WTC11 (cell line): ENCODE results near the gene PEAR1. TPM values are rescaled to one million over a fixed set of nuclear protein-coding genes. Genes with fewer than 3 reads are reported as not detected.

ENCODE experiments used
- ATAC-seq: fragments of 200-7000 bp; cut with Tn5 transposase; 2 replicates; pipeline ENCODE4 v1.10.0; 2021; ENCODE audit warnings: mild to moderate bottlenecking, moderate library complexity
- CTCF ChIA-PET: fragments of 300-600 bp; sonication (Branson Sonifier 250); formaldehyde crosslinking; loops from one replicate; lab custom pipeline; 2021; ENCODE audit warnings: antibody characterized with exemption; lab: Charles Lee
- POLR2A ChIA-PET: fragments of 350-600 bp; sonication (Branson Sonifier 250); formaldehyde crosslinking; loops from one replicate; lab custom pipeline; 2021; ENCODE audit warnings: antibody characterized with exemption; lab: Charles Lee
- DNase-seq: peaks from one replicate; pipeline ENCODE4 v3.0.0; 2021; ENCODE audit warnings: low spot score
- H3K27ac Mint-ChIP-seq: 2 replicates; pipeline ENCODE4 v1.8.0; 2021; ENCODE audit warnings: mixed read lengths
- H3K27me3 Mint-ChIP-seq: 2 replicates; pipeline ENCODE4 v1.8.0; 2021; ENCODE audit warnings: low read depth, mild to moderate bottlenecking, moderate library complexity, mixed read lengths
- H3K36me3 Mint-ChIP-seq: 2 replicates; pipeline ENCODE4 v1.8.0; 2021; ENCODE audit warnings: mixed read lengths
- H3K4me1 Mint-ChIP-seq: 2 replicates; pipeline ENCODE4 v1.8.0; 2022; ENCODE audit warnings: mixed read lengths
- H3K4me3 Mint-ChIP-seq: 2 replicates; pipeline ENCODE4 v1.8.0; 2021; ENCODE audit warnings: mild to moderate bottlenecking, moderate library complexity, mixed read lengths
- H3K9me3 Mint-ChIP-seq: 2 replicates; pipeline ENCODE4 v1.8.0; 2021; ENCODE audit warnings: mixed read lengths
- ATF1 ChIP-seq: sonication (generic); formaldehyde crosslinking; IDR thresholded peaks from 2 replicates; pipeline ENCODE4 v1.8.1; 2023; ENCODE audit warnings: mild to moderate bottlenecking, moderate library complexity, missing genetic modification reagents
- GTF2I ChIP-seq: fragments of 250-450 bp; sonication (Bioruptor Pico); conservative IDR thresholded peaks from 2 replicates; pipeline ENCODE4 v1.4.0; 2021; ENCODE audit warnings: mild to moderate bottlenecking
- MXD4 ChIP-seq: fragments of 250-450 bp; sonication (Bioruptor Pico); IDR thresholded peaks from 2 replicates; pipeline ENCODE4 v1.8.0; 2021; ENCODE audit warnings: mild to moderate bottlenecking, moderate library complexity, borderline replicate concordance
- MYBL2 ChIP-seq: sonication (generic); formaldehyde crosslinking; IDR thresholded peaks from 2 replicates; pipeline ENCODE4 v1.8.1; 2023; ENCODE audit warnings: mild to moderate bottlenecking, moderate library complexity, missing genetic modification reagents
- NFYB ChIP-seq: sonication (generic); formaldehyde crosslinking; conservative IDR thresholded peaks from 2 replicates; pipeline ENCODE4 v1.8.0; 2022; ENCODE audit warnings: low read depth, missing genetic modification reagents
- NR3C1 ChIP-seq: sonication (generic); formaldehyde crosslinking; conservative IDR thresholded peaks from 2 replicates; pipeline ENCODE4 v1.8.1; 2023; ENCODE audit warnings: low read depth, mild to moderate bottlenecking, missing genetic modification reagents
- SP1 ChIP-seq: sonication (generic); formaldehyde crosslinking; conservative IDR thresholded peaks from 2 replicates; pipeline ENCODE4 v1.8.1; 2022; ENCODE audit warnings: missing genetic modification reagents
- TCF7 ChIP-seq: sonication (generic); formaldehyde crosslinking; IDR thresholded peaks from 2 replicates; pipeline ENCODE4 v1.8.0; 2022; ENCODE audit warnings: mild to moderate bottlenecking, low read depth, missing genetic modification reagents, moderate library complexity
- TEAD1 ChIP-seq: sonication (generic); formaldehyde crosslinking; IDR thresholded peaks from 2 replicates; pipeline ENCODE4 v1.8.0; 2022; ENCODE audit warnings: mild to moderate bottlenecking, missing genetic modification reagents
- ZBTB21 ChIP-seq: sonication (generic); formaldehyde crosslinking; IDR thresholded peaks from 2 replicates; pipeline ENCODE4 v1.8.1; 2023; ENCODE audit warnings: mild to moderate bottlenecking, missing genetic modification reagents, borderline replicate concordance
- total RNA-seq: library from RNA; stranded (reverse); gene quantifications from 3 replicates; pipeline ENCODE4 v1.2.3, GENCODE V29; 2021
- TF ChIP-seq, protein P1 (sequence below): fragments of 250-450 bp; sonication (Bioruptor Pico); IDR thresholded peaks from 2 replicates; pipeline ENCODE4 v1.9.0; 2021; ENCODE audit warnings: mild to moderate bottlenecking
- TF ChIP-seq, protein P2 (sequence below): fragments of 250-450 bp; sonication (Bioruptor Pico); IDR thresholded peaks from 2 replicates; pipeline ENCODE4 v1.9.0; 2021; ENCODE audit warnings: moderate library complexity, mild to moderate bottlenecking, inconsistent platforms, borderline replicate concordance
- TF ChIP-seq, protein P3 (sequence below): fragments of 250-450 bp; sonication (Bioruptor Pico); IDR thresholded peaks from 2 replicates; pipeline ENCODE4 v1.8.0; 2021; ENCODE audit warnings: mild to moderate bottlenecking
- TF ChIP-seq, protein P4 (sequence below): sonication (generic); formaldehyde crosslinking; IDR thresholded peaks from 2 replicates; pipeline ENCODE4 v1.8.1; 2022; ENCODE audit warnings: low read depth, missing genetic modification reagents, borderline replicate concordance
- TF ChIP-seq, protein P5 (sequence below): sonication (generic); formaldehyde crosslinking; IDR thresholded peaks from 2 replicates; pipeline ENCODE4 v1.8.1; 2023; ENCODE audit warnings: mild to moderate bottlenecking, missing genetic modification reagents, moderate library complexity
- TF ChIP-seq, protein P6 (sequence below): sonication (generic); formaldehyde crosslinking; IDR thresholded peaks from 2 replicates; pipeline ENCODE4 v1.8.1; 2023; ENCODE audit warnings: mild to moderate bottlenecking, missing genetic modification reagents, moderate library complexity
- TF ChIP-seq, protein P7 (sequence below): sonication (generic); formaldehyde crosslinking; IDR thresholded peaks from 2 replicates; pipeline ENCODE4 v1.8.0; 2023; ENCODE audit warnings: mild to moderate bottlenecking, missing genetic modification reagents
- TF ChIP-seq, protein P8 (sequence below): sonication (generic); formaldehyde crosslinking; IDR thresholded peaks from 2 replicates; pipeline ENCODE4 v1.8.1; 2023; ENCODE audit warnings: mild to moderate bottlenecking, missing genetic modification reagents

PEAR1 gene
- total RNA-seq, 1 experiment from 2014 or later, result 1.6 TPM

DNA sequence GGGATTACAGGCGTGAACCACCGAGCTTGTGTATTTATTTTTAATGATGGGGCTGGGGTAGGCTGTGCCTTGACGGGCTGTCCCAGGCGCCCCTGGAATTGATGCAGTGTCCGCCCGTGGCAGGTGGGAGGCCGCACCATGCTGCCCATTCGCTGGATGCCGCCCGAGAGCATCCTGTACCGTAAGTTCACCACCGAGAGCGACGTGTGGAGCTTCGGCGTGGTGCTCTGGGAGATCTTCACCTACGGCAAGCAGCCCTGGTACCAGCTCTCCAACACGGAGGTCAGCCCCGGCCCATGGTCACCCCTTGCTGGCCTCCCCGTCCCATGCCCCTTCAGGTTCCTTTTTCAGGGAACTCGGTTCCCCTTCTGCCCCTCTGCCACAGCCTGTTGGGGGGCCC, 13.6 kb upstream of the PEAR1 start:
- Mint-ChIP-seq H3K4me3 (no peak overlapping the region), H3K27ac (no peak overlapping the region), H3K4me1 (peaks cover 7% of the 10 kb centered on the region), H3K9me3 (no peaks in the 10 kb centered on the region)
- ATAC-seq, result no peak
- DNase-seq, result no peak
- CTCF ChIA-PET, result interaction anchor here (1.1 to 2.4 kb wide), 5 partner anchors 11 to 190 kb away, joined by 3 to 14 read pairs (median 5); partner anchors contain the start of gene NTRK1
- TF ChIP-seq ZBTB21 (CRISPR knock-in tag) (no peak), MYBL2 (CRISPR knock-in tag) (no peak), SP1 (no peak), NR3C1 (CRISPR knock-in tag) (no peak)
- TF ChIP-seq, protein P1, sequence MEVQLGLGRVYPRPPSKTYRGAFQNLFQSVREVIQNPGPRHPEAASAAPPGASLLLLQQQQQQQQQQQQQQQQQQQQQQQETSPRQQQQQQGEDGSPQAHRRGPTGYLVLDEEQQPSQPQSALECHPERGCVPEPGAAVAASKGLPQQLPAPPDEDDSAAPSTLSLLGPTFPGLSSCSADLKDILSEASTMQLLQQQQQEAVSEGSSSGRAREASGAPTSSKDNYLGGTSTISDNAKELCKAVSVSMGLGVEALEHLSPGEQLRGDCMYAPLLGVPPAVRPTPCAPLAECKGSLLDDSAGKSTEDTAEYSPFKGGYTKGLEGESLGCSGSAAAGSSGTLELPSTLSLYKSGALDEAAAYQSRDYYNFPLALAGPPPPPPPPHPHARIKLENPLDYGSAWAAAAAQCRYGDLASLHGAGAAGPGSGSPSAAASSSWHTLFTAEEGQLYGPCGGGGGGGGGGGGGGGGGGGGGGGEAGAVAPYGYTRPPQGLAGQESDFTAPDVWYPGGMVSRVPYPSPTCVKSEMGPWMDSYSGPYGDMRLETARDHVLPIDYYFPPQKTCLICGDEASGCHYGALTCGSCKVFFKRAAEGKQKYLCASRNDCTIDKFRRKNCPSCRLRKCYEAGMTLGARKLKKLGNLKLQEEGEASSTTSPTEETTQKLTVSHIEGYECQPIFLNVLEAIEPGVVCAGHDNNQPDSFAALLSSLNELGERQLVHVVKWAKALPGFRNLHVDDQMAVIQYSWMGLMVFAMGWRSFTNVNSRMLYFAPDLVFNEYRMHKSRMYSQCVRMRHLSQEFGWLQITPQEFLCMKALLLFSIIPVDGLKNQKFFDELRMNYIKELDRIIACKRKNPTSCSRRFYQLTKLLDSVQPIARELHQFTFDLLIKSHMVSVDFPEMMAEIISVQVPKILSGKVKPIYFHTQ (CRISPR knock-in tag), result no peak
- TF ChIP-seq, protein P2, sequence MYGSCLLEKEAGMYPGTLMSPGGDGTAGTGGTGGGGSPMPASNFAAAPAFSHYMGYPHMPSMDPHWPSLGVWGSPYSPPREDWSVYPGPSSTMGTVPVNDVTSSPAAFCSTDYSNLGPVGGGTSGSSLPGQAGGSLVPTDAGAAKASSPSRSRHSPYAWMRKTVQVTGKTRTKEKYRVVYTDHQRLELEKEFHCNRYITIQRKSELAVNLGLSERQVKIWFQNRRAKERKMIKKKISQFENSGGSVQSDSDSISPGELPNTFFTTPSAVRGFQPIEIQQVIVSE (CRISPR knock-in tag), result no peak
- TF ChIP-seq, protein P3, sequence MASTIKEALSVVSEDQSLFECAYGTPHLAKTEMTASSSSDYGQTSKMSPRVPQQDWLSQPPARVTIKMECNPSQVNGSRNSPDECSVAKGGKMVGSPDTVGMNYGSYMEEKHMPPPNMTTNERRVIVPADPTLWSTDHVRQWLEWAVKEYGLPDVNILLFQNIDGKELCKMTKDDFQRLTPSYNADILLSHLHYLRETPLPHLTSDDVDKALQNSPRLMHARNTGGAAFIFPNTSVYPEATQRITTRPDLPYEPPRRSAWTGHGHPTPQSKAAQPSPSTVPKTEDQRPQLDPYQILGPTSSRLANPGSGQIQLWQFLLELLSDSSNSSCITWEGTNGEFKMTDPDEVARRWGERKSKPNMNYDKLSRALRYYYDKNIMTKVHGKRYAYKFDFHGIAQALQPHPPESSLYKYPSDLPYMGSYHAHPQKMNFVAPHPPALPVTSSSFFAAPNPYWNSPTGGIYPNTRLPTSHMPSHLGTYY (CRISPR knock-in tag), result no peak
- TF ChIP-seq, all 79 proteins: peak for 0
- Mint-ChIP-seq H3K27me3 (peaks cover 41% of the 10 kb centered on the region), H3K36me3 (no peaks in the 10 kb centered on the region)
- POLR2A ChIA-PET, result no interaction called here

DNA sequence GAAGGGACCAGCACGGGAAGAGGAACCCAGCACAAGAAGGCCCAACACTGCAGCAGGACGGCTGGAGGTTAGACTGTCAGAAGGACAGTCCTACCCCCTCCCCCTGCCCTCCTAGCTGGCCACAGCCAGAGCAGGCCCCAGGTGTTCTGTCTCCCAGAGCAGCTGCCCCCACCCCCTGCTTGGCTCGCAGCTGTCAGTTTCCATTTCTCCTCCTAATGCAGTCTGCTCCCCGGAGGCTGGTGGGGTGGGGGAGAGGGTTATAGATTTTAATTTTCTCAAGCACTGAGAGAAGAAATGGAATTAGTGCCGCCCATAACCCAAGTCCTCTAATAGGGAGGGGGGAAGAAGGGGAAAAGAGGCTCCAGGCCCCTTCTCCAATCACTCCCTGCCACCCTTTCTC, 13.0 kb upstream of the PEAR1 start:
- no peaks in the 10 kb centered on the region for H3K36me3 Mint-ChIP-seq
- CTCF ChIA-PET, result interaction anchor here (0.8 to 2.4 kb wide), 9 partner anchors 10 to 191 kb away, joined by 3 to 14 read pairs (median 4); partner anchors contain the start of genes CRABP2, LRRC71 and NTRK1
- no peak for ATAC-seq
- H3K27ac Mint-ChIP-seq, result no peak overlapping the region
- H3K4me3 Mint-ChIP-seq, result no peak overlapping the region
- no peaks in the 10 kb centered on the region for H3K9me3 Mint-ChIP-seq
- TF ChIP-seq ATF1, result no peak
- TF ChIP-seq, protein P4, sequence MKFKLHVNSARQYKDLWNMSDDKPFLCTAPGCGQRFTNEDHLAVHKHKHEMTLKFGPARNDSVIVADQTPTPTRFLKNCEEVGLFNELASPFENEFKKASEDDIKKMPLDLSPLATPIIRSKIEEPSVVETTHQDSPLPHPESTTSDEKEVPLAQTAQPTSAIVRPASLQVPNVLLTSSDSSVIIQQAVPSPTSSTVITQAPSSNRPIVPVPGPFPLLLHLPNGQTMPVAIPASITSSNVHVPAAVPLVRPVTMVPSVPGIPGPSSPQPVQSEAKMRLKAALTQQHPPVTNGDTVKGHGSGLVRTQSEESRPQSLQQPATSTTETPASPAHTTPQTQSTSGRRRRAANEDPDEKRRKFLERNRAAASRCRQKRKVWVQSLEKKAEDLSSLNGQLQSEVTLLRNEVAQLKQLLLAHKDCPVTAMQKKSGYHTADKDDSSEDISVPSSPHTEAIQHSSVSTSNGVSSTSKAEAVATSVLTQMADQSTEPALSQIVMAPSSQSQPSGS, result no peak
- TF ChIP-seq, protein P5, sequence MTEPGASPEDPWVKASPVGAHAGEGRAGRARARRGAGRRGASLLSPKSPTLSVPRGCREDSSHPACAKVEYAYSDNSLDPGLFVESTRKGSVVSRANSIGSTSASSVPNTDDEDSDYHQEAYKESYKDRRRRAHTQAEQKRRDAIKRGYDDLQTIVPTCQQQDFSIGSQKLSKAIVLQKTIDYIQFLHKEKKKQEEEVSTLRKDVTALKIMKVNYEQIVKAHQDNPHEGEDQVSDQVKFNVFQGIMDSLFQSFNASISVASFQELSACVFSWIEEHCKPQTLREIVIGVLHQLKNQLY, result no peak
- TF ChIP-seq NFYB (CRISPR knock-in tag), result no peak
- TF ChIP-seq, protein P6, sequence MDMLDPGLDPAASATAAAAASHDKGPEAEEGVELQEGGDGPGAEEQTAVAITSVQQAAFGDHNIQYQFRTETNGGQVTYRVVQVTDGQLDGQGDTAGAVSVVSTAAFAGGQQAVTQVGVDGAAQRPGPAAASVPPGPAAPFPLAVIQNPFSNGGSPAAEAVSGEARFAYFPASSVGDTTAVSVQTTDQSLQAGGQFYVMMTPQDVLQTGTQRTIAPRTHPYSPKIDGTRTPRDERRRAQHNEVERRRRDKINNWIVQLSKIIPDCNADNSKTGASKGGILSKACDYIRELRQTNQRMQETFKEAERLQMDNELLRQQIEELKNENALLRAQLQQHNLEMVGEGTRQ (CRISPR knock-in tag), result no peak
- TF ChIP-seq GTF2I (CRISPR knock-in tag), result no peak
- no peak for TF ChIP-seq TEAD1 (CRISPR knock-in tag)
- TF ChIP-seq, protein P7, sequence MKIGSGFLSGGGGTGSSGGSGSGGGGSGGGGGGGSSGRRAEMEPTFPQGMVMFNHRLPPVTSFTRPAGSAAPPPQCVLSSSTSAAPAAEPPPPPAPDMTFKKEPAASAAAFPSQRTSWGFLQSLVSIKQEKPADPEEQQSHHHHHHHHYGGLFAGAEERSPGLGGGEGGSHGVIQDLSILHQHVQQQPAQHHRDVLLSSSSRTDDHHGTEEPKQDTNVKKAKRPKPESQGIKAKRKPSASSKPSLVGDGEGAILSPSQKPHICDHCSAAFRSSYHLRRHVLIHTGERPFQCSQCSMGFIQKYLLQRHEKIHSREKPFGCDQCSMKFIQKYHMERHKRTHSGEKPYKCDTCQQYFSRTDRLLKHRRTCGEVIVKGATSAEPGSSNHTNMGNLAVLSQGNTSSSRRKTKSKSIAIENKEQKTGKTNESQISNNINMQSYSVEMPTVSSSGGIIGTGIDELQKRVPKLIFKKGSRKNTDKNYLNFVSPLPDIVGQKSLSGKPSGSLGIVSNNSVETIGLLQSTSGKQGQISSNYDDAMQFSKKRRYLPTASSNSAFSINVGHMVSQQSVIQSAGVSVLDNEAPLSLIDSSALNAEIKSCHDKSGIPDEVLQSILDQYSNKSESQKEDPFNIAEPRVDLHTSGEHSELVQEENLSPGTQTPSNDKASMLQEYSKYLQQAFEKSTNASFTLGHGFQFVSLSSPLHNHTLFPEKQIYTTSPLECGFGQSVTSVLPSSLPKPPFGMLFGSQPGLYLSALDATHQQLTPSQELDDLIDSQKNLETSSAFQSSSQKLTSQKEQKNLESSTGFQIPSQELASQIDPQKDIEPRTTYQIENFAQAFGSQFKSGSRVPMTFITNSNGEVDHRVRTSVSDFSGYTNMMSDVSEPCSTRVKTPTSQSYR, result no peak
- TF ChIP-seq, protein P8, sequence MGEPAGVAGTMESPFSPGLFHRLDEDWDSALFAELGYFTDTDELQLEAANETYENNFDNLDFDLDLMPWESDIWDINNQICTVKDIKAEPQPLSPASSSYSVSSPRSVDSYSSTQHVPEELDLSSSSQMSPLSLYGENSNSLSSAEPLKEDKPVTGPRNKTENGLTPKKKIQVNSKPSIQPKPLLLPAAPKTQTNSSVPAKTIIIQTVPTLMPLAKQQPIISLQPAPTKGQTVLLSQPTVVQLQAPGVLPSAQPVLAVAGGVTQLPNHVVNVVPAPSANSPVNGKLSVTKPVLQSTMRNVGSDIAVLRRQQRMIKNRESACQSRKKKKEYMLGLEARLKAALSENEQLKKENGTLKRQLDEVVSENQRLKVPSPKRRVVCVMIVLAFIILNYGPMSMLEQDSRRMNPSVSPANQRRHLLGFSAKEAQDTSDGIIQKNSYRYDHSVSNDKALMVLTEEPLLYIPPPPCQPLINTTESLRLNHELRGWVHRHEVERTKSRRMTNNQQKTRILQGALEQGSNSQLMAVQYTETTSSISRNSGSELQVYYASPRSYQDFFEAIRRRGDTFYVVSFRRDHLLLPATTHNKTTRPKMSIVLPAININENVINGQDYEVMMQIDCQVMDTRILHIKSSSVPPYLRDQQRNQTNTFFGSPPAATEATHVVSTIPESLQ (CRISPR knock-in tag), result no peak
- TF ChIP-seq TCF7 (CRISPR knock-in tag), result no peak
- no peak for TF ChIP-seq MXD4 (CRISPR knock-in tag)
- peaks cover 10% of the 10 kb centered on the region for H3K4me1 Mint-ChIP-seq
- no peak for DNase-seq
- peaks cover 43% of the 10 kb centered on the region for H3K27me3 Mint-ChIP-seq
- POLR2A ChIA-PET, result interaction anchor here (0.6 kb wide), 1 partner anchor 9 kb away, joined by 3 read pairs; no protein-coding TSS in a partner anchor
